ENCODE results near the gene FBXO10. TPM values are rescaled to one million over a fixed set of nuclear protein-coding genes. Genes with fewer than 3 reads are reported as not detected.

FBXO10 gene
- total and polyA plus RNA-seq, 2 experiments from 2014 or later, result 3.4 to 13.4 TPM

- H3K79me2 ChIP-seq (replicated peaks; ENCODE audit: insufficient read depth), result peaks cover 57% of the 10 kb centered on the region
- Mint-ChIP-seq H3K4me1 (peaks cover 24% of the 10 kb centered on the region), H3K27ac (peak overlapping the region; percentile 99), H3K27me3 (ENCODE audit: insufficient read depth, low read depth, poor library complexity) (peaks cover 24% of the 10 kb centered on the region), H3K4me3 (peak overlapping the region; percentile 99), H3K9me3 (no peaks in the 10 kb centered on the region), H3K36me3 (ENCODE audit: low read depth) (peaks cover 11% of the 10 kb centered on the region)
- peaks cover 40% of the 10 kb centered on the region for H4K20me1 ChIP-seq (replicated peaks; ENCODE audit: insufficient read depth)
- DNase-seq (ENCODE audit: low spot score), result no peak
- peak overlapping the region; percentile 98 for H3K27ac ChIP-seq (ENCODE audit: low read depth)
- H3F3A ChIP-seq (replicated peaks; ENCODE audit: low read depth), result peaks cover 14% of the 10 kb centered on the region; the same call in 1 of the 2 replicates
- no peak for ATAC-seq
- H3K36me3 ChIP-seq (ENCODE audit: insufficient read depth), result no peaks in the 10 kb centered on the region
- peak overlapping the region; percentile 74 for H3K4me3 ChIP-seq
- TF ChIP-seq, protein P1, sequence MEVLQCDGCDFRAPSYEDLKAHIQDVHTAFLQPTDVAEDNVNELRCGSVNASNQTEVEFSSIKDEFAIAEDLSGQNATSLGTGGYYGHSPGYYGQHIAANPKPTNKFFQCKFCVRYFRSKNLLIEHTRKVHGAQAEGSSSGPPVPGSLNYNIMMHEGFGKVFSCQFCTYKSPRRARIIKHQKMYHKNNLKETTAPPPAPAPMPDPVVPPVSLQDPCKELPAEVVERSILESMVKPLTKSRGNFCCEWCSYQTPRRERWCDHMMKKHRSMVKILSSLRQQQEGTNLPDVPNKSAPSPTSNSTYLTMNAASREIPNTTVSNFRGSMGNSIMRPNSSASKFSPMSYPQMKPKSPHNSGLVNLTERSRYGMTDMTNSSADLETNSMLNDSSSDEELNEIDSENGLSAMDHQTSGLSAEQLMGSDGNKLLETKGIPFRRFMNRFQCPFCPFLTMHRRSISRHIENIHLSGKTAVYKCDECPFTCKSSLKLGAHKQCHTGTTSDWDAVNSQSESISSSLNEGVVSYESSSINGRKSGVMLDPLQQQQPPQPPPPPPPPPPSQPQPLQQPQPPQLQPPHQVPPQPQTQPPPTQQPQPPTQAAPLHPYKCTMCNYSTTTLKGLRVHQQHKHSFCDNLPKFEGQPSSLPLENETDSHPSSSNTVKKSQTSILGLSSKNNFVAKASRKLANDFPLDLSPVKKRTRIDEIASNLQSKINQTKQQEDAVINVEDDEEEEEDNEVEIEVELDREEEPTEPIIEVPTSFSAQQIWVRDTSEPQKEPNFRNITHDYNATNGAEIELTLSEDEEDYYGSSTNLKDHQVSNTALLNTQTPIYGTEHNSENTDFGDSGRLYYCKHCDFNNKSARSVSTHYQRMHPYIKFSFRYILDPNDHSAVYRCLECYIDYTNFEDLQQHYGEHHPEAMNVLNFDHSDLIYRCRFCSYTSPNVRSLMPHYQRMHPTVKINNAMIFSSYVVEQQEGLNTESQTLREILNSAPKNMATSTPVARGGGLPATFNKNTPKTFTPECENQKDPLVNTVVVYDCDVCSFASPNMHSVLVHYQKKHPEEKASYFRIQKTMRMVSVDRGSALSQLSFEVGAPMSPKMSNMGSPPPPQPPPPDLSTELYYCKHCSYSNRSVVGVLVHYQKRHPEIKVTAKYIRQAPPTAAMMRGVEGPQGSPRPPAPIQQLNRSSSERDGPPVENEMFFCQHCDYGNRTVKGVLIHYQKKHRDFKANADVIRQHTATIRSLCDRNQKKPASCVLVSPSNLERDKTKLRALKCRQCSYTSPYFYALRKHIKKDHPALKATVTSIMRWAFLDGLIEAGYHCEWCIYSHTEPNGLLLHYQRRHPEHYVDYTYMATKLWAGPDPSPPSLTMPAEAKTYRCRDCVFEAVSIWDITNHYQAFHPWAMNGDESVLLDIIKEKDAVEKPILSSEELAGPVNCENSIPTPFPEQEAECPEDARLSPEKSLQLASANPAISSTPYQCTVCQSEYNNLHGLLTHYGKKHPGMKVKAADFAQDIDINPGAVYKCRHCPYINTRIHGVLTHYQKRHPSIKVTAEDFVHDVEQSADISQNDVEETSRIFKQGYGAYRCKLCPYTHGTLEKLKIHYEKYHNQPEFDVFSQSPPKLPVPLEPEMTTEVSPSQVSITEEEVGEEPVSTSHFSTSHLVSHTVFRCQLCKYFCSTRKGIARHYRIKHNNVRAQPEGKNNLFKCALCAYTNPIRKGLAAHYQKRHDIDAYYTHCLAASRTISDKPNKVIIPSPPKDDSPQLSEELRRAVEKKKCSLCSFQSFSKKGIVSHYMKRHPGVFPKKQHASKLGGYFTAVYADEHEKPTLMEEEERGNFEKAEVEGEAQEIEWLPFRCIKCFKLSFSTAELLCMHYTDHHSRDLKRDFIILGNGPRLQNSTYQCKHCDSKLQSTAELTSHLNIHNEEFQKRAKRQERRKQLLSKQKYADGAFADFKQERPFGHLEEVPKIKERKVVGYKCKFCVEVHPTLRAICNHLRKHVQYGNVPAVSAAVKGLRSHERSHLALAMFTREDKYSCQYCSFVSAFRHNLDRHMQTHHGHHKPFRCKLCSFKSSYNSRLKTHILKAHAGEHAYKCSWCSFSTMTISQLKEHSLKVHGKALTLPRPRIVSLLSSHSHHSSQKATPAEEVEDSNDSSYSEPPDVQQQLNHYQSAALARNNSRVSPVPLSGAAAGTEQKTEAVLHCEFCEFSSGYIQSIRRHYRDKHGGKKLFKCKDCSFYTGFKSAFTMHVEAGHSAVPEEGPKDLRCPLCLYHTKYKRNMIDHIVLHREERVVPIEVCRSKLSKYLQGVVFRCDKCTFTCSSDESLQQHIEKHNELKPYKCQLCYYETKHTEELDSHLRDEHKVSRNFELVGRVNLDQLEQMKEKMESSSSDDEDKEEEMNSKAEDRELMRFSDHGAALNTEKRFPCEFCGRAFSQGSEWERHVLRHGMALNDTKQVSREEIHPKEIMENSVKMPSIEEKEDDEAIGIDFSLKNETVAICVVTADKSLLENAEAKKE (CRISPR knock-in tag; IDR thresholded peaks at IDR 0.05), result no peak
- TF ChIP-seq CREB1 (CRISPR knock-in tag; IDR thresholded peaks at IDR 0.05; ENCODE audit: low read depth) (no peak), NANOG (IDR thresholded peaks at IDR 0.05; ENCODE audit: borderline replicate concordance) (no peak)
- H3K9me2 ChIP-seq (ENCODE audit: insufficient read depth), result no peaks in the 10 kb centered on the region
- H3K4me1 ChIP-seq (ENCODE audit: insufficient read depth), result peaks cover 19% of the 10 kb centered on the region
- H3K4me2 ChIP-seq, result peak overlapping the region; percentile 93
- H3K27me3 ChIP-seq (ENCODE audit: insufficient read depth), result no peaks in the 10 kb centered on the region
- no peak overlapping the region for H2AFZ ChIP-seq
Observed at GRCh38 chr9:37464006-37464405, 112.2 kb downstream of the FBXO10 start.

Other genes with a start within 250 kb of the FBXO10 start
- gene GRHPR, start 153.7 kb downstream of the FBXO10 start, total RNA-seq (2014; rRNA removed; shearing (Covaris generic)), result 120 and 128 TPM in 2 replicates
- gene GRHPR, start 153.7 kb downstream of the FBXO10 start, polyA plus RNA-seq (2016; fragmentation: Nextera tagmentation; extraction: Ambion mirVana), result 62.4 and 69.0 TPM in 2 replicates
- 19.5 and 20.3 TPM in 2 replicates for gene ZBTB5, start 110.9 kb downstream of the FBXO10 start, total RNA-seq (2014; rRNA removed; shearing (Covaris generic))
- gene ZBTB5, start 110.9 kb downstream of the FBXO10 start, polyA plus RNA-seq (2016; fragmentation: Nextera tagmentation; extraction: Ambion mirVana), result 2.5 and 2.8 TPM in 2 replicates
- 36.0 and 45.5 TPM in 2 replicates for gene POLR1E, start 90.4 kb downstream of the FBXO10 start, total RNA-seq (2014; rRNA removed; shearing (Covaris generic))
- 15.4 and 19.2 TPM in 2 replicates for gene POLR1E, start 90.4 kb downstream of the FBXO10 start, polyA plus RNA-seq (2016; fragmentation: Nextera tagmentation; extraction: Ambion mirVana)
- 142 and 158 TPM in 2 replicates for gene TOMM5, start 16.2 kb upstream of the FBXO10 start, total RNA-seq (2014; rRNA removed; shearing (Covaris generic))
- 529 and 593 TPM in 2 replicates for gene TOMM5, start 16.2 kb upstream of the FBXO10 start, polyA plus RNA-seq (2016; fragmentation: Nextera tagmentation; extraction: Ambion mirVana)
- gene FRMPD1, start 74.6 kb upstream of the FBXO10 start, total RNA-seq (2014; rRNA removed; shearing (Covaris generic)), result 0.12 and 0.63 TPM in 2 replicates
- gene FRMPD1, start 74.6 kb upstream of the FBXO10 start, polyA plus RNA-seq (2016; fragmentation: Nextera tagmentation; extraction: Ambion mirVana), result 0.23 and 0.37 TPM in 2 replicates
- gene TRMT10B, start 177.4 kb upstream of the FBXO10 start, total RNA-seq (2014; rRNA removed; shearing (Covaris generic)), result 3.1 and 3.4 TPM in 2 replicates
- gene TRMT10B, start 177.4 kb upstream of the FBXO10 start, polyA plus RNA-seq (2016; fragmentation: Nextera tagmentation; extraction: Ambion mirVana), result 10.8 and 12.2 TPM in 2 replicates
- gene EXOSC3, start 208.7 kb upstream of the FBXO10 start, total RNA-seq (2014; rRNA removed; shearing (Covaris generic)), result 59.9 and 62.3 TPM in 2 replicates
- 143 and 149 TPM in 2 replicates for gene EXOSC3, start 208.7 kb upstream of the FBXO10 start, polyA plus RNA-seq (2016; fragmentation: Nextera tagmentation; extraction: Ambion mirVana)
- gene DCAF10, start 224.4 kb upstream of the FBXO10 start, total RNA-seq (2014; rRNA removed; shearing (Covaris generic)), result 11.5 and 14.3 TPM in 2 replicates
- gene DCAF10, start 224.4 kb upstream of the FBXO10 start, polyA plus RNA-seq (2016; fragmentation: Nextera tagmentation; extraction: Ambion mirVana), result 6.2 and 6.6 TPM in 2 replicates

All from GM23338 (cell line).